Measurements from ENCODE around the gene DBX1. TPM values are rescaled to one million over a fixed set of nuclear protein-coding genes. Genes with fewer than 3 reads are reported as not detected.

Gene DBX1
- total RNA-seq, 1 donor from 2014 or later: not detected

GRCh38 chr11:20159466-20160381 is 551 bp downstream of the DBX1 start:
- H3K27ac Mint-ChIP-seq (ENCODE audit: unreplicated experiment): no peak overlapping the region
- H3K4me3 Mint-ChIP-seq (ENCODE audit: unreplicated experiment): no peak overlapping the region
- H3K36me3 Mint-ChIP-seq (ENCODE audit: low read depth): peaks cover 11% of the 10 kb centered on the region
- DNase-seq (ENCODE audit: low spot score): no peak
- peaks cover 74% of the 10 kb centered on the region for H3K27me3 Mint-ChIP-seq (ENCODE audit: low read depth)
- no peak for TF ChIP-seq CTCF (IDR thresholded peaks at IDR 0.05)
- H3K9me3 Mint-ChIP-seq (ENCODE audit: low read depth): peaks cover 2% of the 10 kb centered on the region
- H3K4me1 Mint-ChIP-seq (ENCODE audit: low read depth): peaks cover 44% of the 10 kb centered on the region

DNA sequence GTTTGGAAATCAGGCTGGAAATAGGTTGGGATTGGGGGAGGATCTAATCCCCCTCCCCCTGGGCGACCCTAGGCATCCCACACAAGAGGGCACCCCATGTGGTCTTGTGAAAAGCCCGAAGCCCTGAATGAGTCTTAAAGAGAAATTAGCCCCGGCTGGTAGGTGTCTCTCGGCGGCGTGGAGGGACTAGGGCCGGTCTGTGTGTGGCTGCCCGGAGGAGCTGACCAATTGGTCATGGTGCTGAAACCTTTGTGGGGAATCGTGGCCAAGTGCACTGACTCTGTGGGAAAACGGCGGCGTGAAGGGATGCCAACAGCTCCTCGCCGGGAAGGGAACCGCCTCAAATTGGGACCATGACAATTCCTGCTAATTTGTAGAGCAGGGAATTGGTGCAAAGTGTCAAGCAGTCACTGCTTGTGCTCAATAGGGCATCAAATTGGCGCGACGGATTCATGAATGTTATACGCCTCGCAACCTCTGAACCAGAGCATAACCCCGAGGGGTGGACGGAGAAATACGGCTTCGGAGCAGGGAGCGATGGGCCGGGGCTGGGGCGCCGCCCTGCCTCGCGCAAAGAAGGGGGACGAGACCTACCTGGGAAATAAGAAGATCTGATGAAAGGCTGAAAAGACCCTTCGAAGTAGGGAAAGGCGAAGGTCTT is 1.5 kb downstream of the DBX1 start:
- H3K36me3 Mint-ChIP-seq (ENCODE audit: low read depth): peaks cover 11% of the 10 kb centered on the region
- peaks cover 2% of the 10 kb centered on the region for H3K9me3 Mint-ChIP-seq (ENCODE audit: low read depth)
- no peak for DNase-seq (ENCODE audit: low spot score)
- H3K27me3 Mint-ChIP-seq (ENCODE audit: low read depth): peaks cover 68% of the 10 kb centered on the region
- no peak overlapping the region for H3K27ac Mint-ChIP-seq (ENCODE audit: unreplicated experiment)
- TF ChIP-seq CTCF (IDR thresholded peaks at IDR 0.05): no peak
- peak overlapping the region; percentile 11 for H3K4me3 Mint-ChIP-seq (ENCODE audit: unreplicated experiment)
- peaks cover 46% of the 10 kb centered on the region for H3K4me1 Mint-ChIP-seq (ENCODE audit: low read depth)

DNA sequence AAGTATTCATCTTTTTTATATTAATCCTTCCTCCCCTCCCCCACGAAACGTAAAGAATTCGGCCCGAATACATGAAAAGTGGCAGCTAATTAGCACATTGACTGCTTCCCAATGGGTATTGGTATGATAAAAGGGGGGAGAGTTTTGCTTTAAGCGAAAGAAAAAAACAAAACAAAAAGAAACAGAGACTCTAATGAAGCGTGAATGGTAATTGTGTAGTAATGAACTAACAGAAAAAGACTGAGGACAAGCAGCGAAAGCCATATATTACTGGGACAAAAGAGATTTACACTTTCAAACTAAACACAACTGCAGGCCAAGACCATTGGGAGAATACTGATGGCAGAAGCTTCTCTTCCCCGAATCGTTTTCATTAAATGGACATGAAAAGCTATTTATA is 2.5 kb downstream of the DBX1 start:
- H3K27me3 Mint-ChIP-seq (ENCODE audit: low read depth): peaks cover 63% of the 10 kb centered on the region

DNA sequence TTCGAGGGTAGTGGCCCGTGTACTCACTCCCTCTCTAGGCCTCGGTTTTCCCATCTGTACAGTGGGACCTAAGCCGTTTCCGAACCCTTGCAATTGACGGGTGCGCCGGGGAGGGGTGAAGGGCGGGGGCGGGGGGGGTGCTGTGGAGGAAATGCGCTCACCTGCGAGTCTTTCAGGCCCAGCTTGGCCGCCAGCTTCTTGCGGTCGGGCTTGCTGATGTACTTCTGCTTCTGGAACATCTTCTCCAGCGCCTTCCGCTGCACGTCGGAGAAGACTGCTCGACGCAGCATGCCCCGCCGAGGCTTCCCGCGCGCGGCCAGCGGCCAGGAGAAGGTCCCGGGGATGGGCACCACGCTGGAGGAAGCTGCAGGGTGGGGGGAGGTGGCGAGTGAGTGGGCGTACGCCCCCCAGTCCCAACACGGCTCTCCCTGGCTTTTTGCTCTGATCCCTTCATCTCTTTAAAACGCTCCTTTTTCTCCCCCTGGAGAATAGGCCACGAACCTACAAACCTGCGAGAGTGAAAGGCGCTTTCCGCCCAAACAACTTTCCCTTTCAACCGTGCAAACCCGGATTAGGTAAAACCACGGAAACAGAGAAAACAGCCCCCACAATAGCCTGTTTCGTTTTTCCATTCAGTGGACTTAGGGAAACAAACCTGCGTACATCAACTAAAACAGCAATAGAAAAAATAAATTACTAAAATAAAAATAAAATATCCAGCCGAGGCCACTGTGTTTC is 3.2 kb downstream of the DBX1 start:
- Mint-ChIP-seq H3K27me3 (ENCODE audit: low read depth) (peaks cover 57% of the 10 kb centered on the region), H3K36me3 (ENCODE audit: low read depth) (peaks cover 8% of the 10 kb centered on the region), H3K9me3 (ENCODE audit: low read depth) (peaks cover 2% of the 10 kb centered on the region), H3K4me1 (ENCODE audit: low read depth) (peaks cover 34% of the 10 kb centered on the region), H3K4me3 (ENCODE audit: unreplicated experiment) (no peak overlapping the region), H3K27ac (ENCODE audit: unreplicated experiment) (no peak overlapping the region)
- DNase-seq (ENCODE audit: low spot score): no peak
- TF ChIP-seq CTCF (IDR thresholded peaks at IDR 0.05): no peak

More for the DNA sequence above, 2.5 kb downstream of the DBX1 start:
- Mint-ChIP-seq H3K27ac (ENCODE audit: unreplicated experiment) (no peak overlapping the region), H3K36me3 (ENCODE audit: low read depth) (peaks cover 10% of the 10 kb centered on the region), H3K4me3 (ENCODE audit: unreplicated experiment) (no peak overlapping the region), H3K9me3 (ENCODE audit: low read depth) (peaks cover 2% of the 10 kb centered on the region), H3K4me1 (ENCODE audit: low read depth) (peaks cover 36% of the 10 kb centered on the region)
- no peak for TF ChIP-seq CTCF (IDR thresholded peaks at IDR 0.05)
- no peak for DNase-seq (ENCODE audit: low spot score)

Measured in chondrocyte (in vitro differentiated cells).